ENCODE data around the gene DENND2C.

Gene DENND2C

DNA sequence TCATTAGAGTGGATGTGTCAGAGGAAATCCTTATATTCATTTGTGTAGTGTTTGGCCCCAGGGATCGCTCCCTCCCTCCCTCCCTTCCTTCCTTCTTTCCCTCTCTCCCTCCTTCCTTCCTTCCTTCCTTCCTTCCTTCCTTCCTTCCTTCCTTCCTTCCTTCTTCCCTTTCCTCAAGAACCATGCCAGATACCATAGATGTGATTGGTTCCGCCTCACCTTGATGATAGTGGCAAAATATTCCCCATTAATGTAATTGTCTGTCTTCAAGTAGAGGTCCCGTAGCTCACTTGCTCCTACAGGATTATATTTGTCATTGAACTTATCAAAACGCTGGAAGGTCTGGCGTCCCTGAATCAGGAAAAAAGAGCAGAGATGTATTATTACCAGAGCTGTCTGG lies 7.8 kb upstream of the DENND2C start:
- DNase-seq: no peak

DNA sequence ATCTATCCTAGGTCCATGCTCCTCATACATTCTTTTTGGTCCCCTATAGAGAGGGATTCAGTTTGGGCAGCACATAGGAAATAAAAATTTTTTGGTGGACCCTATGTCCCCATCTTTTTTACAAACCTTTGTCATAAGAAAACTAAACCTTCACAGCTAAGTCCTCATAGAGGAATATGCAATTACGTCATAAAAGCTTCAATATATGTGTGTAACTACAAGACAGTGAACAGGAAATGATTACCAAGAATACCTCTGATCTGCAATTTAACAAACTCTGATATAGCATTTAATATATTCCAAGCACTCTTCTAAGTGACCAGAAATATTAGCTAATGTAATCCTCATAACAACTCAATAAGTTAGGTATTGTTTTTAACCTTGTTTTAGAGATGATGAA lies 6.3 kb upstream of the DENND2C start:
- no peak for DNase-seq

DNA sequence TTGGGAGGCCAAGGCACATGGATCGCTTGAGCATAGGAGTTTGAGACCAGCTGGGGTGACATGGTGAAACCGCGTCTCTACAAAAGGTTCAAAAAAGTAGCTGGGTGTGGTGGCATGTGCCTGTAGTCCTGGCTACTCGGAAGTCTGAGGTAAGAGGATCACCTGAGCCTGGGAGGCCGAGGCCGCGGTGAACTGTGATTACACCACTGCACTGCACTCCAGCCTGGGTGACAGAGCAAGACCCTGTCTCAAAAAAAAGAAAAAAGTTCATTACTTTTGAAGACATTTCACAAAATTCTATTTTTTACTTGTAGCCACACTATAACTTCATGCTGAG lies 2.1 kb upstream of the DENND2C start:
- DNase-seq: no peak

DNA sequence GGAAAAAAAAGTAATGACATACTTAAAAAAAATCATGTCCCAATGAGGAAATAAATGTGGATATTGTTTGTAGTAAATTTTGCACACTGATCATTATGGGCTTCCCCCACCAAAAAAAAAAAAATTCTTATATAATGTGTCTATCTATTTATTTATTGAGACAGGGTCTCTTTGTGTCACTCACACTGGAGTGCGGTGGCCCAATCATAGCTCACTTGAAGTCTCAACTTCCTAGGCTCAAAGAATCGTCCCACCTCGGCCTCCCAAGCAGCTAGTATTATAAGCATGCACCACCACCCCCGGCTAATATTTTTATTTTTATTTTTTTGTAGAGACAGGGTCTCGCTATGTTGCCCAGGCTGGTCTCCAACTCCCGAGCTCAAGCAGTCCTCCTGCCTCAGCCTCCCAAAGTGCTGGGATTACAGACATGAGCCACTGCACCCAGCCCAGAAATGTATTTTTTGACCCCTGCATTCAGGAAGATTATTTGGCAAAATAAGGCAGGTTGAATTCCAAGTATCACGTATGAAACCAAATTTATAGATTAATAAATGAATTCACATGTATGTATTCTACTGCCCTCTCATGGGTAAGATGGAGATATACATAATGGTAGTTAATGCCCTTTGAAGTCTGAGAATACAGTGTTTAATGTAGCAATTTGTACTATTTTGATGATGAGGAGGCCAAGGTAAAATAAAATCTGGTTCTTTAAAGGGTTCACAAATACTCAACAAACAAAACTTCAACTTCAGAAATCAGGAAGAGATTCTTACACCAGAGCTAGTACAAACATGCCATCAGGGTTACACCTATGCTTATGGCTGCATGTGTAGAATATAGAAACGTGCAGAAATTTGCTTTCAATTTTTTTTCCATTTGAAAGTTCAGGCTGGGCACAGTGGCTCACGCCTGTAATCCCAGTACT lies 1.4 kb upstream of the DENND2C start:
- no peak for DNase-seq

DNA sequence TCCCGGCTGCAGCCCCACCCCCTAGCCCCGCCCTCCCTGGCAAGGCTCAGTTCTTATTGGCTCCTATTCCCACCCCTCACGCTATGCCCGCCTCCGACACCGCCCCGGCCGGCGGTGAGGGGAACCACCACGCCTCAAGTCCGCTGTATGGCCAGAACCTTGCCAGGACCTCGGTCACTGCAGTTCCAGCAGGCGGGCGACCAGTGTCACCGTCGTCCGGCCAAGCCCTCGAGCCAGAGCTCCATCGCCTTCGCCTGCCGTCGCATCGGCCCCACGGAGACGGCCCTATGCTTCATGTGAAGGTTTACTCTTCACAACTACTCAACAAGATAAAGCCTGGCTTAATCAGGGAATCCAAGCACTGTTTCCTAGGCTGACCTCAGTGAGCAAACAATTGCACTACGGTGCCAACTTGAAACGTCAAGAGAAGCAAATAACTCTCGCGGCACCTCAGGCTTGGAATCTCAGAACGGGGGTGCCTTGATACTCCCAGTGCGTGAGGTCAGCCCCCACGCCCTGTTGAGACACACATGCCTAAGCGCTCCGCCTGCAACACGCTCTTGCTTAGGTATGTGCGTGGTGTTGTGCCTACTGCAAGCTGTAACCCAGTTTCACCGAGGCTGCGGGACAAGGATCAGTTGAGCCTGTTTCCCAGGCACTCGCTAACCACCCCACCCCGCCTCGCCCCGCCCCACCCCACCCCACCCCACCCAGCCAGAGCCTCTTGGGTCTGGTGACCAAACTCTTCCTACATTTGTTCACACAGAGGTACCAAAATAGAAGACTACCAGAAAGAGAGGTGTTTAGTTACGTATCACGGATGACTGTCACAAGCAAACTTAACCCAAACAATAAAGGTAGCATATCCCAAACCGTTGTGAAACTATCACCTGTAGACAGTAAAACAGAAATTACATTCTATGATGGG lies 498 bp upstream of the DENND2C start:
- DNase-seq: peak; percentile 88 to 94

DNA sequence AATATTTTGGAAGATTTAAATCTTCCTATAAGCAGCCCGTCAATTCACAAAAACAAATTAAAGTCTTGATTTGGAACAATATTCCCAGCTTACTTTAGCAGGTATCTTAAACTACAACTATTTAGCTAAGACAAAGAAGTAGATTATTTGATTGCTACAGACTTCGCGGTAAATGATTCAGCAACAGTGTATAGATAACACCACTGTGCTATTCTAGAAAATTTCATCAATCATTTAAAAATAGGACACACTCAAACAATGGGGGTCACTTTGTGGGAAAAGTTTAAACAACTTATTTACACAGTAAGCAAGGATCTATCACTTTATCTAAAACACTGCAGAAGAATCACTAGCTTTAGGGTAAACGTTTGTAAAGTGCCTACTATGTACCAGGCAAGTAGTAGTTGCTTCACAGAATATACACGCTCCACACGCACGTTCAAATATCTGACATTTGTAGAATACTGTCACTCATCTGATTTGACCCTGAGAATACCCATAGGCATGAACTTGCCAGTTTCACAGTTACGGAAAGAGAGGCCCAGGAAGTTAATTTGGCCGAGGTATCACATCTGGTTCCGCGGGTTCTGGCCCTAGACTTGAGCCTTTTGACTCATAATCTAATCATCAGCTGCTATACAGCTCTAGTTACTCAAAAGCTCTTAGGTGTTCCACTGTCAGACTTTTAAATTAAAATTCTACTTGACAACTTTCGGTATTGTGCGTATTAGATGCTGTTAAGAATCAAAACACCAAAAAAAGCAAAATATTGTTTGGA lies 876 bp downstream of the DENND2C start:
- no peak for DNase-seq

DNA sequence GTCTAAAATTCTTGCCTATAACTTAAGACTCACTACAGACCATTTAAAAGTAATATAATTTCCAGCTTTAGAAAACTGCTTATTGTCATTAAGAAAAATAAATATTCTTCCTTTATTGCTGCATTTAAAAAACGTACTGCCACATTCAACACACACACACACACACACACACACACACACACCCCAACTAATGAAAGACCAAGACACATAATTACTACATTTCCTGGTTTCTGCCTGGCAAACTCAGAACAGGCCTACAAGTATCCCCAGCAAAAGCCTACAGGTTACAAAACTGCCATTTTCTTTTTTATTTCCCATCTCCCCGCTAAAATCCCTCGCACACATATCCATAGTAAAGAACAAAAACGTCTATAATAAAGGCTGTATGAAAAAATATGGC lies 1.5 kb downstream of the DENND2C start:
- DNase-seq: no peak

DNA sequence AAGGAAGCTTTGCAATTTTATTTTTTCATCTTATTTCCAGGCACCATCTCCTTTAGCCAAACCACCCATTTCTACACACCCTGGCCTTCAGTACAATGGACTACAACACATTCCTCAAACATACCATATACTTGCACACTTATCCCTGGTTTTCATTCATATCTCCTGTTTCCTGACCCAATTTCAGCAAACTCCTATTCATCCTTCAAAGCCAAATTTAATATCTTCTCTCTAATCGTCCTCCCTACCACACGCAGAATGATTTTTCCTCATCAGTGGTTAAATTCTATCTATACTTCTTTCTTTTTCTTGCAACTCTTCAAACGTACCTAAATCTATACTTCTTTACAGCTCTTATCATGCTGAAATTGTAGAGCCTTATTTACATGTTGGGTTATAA lies 2.9 kb downstream of the DENND2C start:
- no peak for DNase-seq

DNA sequence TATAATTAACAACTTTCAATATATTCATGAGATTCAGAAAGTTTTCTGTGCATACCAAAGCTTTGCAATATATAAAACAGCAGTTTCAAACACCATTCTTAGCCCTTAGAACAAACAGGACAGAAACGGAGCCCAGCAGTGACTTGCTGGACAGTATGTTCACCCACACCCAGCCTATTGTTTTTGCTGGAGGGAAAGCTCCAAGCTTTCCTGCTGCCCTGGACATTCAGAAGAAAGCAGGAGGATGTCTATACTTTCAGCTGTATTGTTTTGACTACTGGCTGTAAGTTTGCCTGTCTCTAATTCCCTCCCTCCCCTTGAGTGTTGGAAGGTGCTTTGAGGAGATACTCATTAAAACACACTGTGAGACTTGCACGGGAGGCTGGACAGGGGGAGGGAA lies 9.6 kb downstream of the DENND2C start:
- no peak for DNase-seq

DNA sequence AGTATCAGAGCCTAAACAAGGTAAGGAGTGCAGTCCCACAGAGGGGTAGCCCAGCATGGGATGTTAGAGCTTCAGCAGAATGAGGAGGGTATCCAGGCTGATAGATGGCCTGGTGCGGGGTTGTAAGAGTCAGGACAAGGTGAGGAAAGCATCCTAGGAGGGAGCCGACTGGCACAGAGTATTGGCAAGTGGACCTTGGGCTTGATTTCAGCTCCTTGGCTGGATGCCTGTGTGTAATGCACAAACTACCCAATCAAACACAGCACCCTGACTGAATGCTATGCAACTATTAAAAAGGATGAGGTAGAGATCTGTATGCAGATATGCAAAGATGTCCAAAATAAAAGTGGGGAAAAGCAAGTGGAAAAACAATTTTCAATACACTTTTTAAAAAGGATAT lies 18.0 kb downstream of the DENND2C start:
- DNase-seq: no peak

DNA sequence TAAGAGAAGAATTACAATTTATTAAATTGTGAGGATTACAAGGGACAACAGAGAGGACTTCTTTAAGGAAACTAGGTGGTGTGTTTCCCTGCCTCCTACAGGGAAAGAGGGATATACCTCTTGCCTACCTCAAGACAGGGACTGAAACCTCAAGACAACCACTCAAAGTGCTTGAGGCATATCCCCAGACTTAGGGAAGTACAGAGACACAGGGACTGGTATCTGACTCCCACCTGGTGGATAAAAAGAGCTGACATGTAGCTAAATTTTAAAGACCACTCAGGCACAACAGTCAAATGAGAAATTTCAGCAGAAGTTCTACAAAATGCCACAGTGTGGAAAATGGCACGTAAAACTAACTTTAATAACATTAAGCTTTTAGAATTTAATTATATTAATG lies 21.3 kb downstream of the DENND2C start:
- no peak for DNase-seq

DNA sequence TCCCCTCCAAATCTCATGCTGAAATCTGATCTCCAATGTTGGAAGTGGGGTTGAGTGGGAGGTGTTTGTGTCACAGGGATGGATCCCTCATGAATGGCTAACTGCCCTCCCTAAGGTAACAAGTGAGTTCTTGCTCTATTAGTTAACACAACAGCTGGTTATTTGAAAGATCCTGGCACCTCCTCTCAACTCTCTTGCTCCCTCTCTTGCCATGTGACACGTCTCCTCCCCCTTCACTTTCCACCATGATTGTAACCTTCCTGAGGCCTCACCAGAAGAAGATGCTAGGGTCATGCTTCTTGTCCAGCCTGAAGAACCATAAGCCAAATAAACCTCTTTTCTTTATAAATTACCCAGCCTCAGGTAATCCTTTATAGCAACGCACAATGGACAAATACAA lies 28.5 kb downstream of the DENND2C start:
- DNase-seq: no peak

DNA sequence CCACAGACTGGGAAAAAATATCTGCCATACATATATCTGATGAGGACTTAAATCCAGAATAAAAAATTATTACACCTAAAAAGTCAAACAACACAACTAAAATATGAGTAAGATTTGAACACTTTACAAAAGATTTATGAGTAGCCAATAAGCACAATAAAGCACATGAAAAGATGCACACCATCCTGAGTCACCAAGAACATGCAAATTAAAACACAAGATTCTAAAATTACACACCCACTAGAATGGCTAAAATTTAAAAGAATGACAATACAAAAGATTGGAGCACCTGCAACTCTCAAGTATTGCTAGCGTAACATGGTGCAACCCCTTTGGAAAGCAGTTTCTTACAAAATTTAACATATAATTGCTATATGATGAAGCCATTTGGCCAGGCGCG lies 30.9 kb downstream of the DENND2C start:
- DNase-seq: no peak

DNA sequence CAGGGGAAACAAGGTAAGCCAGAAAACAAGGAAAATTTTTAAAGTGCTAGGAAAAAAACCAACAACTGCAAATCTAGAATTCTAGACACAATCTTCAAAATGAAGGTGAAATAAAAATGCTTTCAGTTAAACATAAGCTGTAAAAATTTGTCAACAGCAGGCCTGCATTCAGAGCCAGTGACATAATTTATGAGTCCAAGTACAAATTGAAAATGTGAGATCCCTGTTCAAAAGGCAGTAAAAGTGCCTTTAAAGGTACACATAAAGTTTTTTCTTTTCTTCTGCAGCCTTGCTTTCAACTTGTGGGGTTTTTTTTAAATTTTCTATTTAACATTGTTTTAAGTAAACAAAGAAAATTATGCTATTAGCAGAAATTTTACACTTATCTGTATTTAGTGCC lies 37.4 kb downstream of the DENND2C start:
- no peak for DNase-seq

DNA sequence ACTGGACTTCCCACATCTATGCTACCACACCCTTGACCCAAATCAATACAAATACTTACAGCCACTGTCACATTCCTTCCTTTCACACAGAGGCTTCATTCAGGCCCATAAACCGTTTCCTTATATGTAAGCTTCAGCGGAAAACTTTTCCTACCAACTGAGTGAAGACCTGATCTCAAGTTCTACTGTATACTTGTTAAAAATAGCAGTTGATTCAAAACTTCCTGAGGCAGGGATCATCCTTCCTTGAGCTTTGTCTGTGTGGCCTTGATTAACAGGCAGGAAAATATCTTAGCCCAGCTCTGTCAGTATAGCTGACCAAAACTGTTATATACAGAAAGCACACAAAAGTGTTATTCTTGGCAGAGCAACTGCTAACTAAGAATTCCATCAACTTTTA lies 42.7 kb downstream of the DENND2C start:
- no peak for DNase-seq

DNA sequence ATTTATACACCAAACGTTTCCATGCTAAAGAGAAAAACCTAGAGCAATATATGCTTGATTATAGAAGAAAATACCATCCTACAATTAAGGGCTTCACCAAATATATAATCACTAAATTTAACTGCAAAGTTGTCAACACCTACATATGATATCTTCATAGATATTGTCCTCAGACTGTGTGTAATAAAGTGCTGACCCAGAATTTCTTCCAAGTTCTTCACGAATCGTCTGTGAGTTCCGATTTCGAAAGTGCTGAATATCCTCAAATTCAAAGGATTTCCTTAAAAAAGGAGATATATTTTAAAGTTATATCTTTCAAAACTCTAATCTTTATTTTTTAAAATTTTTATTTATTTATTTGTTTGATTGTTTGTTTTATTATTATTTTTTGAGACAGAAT lies 46.5 kb downstream of the DENND2C start:
- no peak for DNase-seq

DNA sequence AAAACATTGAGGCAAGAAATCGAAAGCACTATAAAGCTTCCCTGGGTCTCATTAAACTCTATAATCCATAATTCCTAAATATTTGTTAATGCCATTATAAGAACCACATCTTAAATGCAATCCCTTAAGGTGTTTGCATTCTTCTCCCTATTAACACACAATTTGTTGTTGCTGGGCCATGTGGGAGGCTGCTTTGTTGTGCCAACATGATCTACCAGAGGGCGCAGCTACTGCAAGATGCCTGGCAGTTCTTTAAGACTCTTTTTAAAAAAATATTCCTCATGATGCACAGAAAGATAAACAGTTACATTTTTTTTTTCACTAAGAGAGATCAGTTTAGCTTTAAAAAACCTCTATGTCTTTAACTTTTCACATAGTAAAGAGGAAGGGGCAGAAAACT lies 49.4 kb downstream of the DENND2C start:
- no peak for DNase-seq

DNA sequence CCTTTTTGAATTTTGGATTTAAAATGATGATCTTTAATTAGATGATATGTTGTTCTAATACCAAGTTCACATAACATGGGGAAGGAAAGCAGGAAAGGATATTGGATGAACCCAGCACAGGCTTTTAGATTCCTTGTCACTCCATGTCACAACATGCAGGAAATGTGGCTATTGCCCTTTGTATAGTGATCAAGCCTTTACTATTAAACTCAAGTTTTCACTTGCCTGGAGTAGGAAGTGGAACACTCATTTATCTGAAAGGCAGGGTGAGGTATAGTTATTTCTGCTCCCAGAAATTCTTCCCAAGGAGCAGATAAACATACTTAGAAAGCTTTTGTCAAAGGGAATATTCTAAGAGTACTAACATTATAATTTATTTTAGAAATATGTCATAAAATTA lies 51.2 kb downstream of the DENND2C start:
- DNase-seq: no peak

DNA sequence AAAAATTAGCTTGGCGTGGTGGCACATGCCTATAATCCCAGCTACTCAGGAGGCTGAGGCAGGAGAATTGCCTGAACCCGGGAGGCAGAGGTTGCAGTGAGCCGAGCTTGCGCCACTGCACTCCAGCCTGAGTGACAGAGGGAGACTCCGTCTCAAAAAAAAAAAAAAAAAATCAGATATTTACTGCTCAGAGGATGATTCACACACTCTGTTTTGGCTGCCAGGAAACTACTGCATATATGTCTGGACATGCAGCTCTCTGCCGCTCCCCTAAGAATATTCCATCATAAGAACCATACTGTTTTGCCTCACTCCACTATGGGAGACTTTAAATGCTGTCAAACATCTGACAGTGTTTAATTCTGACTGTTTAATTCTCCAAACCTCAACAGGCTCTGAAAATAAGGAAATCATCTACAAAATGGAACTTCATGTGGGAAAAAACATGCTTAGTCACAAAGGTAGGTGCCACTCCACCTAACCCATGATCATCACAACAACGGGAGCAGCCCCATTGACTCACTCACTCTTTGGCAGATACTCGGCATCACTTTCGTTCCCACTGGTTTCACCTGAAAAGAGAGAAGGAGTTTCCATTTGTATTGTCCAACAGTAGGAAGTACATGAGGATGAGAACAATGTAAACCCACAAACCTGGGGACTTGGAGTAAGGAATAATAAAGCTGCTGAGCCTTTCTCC lies 59.2 kb downstream of the DENND2C start:
- no peak for DNase-seq

DNA sequence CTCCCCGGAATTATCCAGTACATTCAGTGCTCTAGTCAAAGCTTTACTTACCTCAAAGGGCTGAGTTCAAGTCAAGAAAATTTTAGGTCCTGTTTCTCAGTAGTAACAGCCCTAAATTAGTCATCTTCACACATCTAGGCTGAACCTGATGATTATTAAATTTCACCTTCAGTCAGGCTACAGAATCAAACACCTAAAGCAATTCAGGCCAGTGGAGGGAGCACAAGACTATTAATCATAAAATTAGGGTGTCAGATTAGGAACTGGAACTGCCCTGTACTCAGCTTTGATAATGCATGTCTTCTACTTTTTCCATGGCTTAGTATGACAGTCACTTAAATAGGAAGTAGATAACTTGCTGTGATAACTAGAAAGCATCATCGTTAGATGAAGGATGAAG lies 60.0 kb downstream of the DENND2C start:
- no peak for DNase-seq

DNA sequence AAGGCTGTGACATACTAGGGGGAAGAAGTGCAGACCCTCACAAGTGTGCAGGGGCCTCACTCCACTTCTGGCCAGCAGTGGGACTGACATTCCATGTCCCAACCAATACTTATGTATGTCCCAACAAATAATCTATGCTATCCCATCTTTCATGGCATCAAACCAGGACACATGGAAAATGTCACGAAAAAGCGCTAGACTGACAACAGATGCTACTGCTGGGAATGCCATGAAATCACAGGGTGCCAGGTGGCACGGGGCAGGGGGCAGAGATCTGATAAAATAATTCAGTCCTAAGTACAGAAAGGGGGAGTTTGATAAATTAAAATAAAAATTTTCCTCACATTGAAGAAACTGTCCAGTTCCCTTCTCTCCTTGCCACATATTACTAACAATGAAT lies 60.8 kb downstream of the DENND2C start:
- no peak for DNase-seq

DNA sequence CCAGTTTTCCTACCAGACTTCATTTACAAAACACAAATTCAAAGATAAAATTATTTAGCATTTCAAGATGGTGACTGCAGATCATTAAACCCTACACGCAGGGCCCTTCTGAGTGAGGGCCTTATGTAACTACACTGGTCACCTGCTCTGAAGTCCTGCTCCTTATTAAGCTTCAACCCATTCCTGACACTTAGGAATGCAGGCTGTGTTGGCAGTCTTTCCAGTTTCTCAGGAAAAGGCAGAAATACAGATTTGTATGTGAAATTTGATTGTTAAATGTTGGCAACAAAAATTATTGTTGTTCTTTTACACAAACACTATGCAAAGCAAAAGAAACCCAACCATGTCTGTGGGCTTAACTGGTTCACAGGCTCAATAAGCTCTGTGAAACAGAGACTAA lies 62.6 kb downstream of the DENND2C start:
- DNase-seq: no peak

DNA sequence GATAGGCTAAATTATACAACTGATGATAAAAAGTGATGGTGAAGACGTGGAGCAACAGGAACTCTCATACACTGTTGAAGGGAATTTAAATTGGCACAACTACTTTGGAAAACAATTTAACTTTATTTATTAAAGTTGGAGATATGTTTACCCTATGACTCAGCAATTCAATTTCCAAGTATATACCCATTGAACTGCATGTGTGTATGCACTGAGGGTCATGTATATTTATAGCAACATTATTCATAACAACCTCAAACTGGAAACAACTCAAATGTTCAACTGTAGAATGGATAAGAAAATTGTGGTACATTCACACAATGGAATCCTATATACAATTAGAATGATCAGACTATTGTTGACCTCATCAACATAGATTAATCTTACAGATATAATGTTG lies 71.9 kb downstream of the DENND2C start:
- DNase-seq: no peak

Measured in inflammatory macrophage treated with lipopolysaccharide for 1 hour (primary cell).